Measurements from ENCODE around the gene PRRT3.

The PRRT3 gene

DNA sequence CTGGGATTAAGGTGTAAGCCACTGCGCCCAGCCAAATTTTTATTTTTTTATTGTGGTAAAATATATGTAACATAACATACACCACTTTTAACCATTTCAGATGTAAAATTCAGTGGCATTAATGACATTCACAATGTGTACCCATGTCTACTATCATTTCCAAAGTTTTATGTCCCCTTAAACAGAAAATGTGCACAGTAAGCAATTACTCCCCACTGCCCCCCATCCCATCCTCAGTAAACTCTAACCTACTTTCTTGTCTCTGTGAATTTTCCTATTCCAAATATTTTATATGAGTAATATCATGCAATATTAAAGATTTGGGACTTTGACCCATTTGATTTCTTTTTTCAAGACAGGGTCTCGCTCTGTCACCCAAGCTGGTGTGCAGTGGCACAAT is 14.6 kb upstream of the PRRT3 start:
- H3K4me3 ChIP-seq (ENCODE audit: extremely low read depth, insufficient read depth, low read length, poor library complexity, severe bottlenecking) = no peak overlapping the region
- no peak overlapping the region for H3K27ac ChIP-seq (ENCODE audit: low read depth, low read length, severe bottlenecking)
- 86 to 100% methylated on average over 1 of the region's 2 CpGs for WGBS, 2 experiments (ENCODE audit: insufficient coverage in 2 of 2)
- no peaks in the 10 kb centered on the region for H3K9me3 ChIP-seq (ENCODE audit: control insufficient read depth, low read length)
- no peaks in the 10 kb centered on the region for H3K4me1 ChIP-seq (ENCODE audit: control insufficient read depth, insufficient read depth, low read length, poor library complexity, severe bottlenecking)
- H3K36me3 ChIP-seq (ENCODE audit: control insufficient read depth, insufficient read depth, low read length) = peaks cover 55% of the 10 kb centered on the region

GRCh38 chr3:9965200-9965875 is 13.1 kb upstream of the PRRT3 start:
- 92 to 100% methylated on average over 1 to 4 of the region's 6 CpGs for WGBS, 2 experiments (ENCODE audit: insufficient coverage in 2 of 2)
- Histone ChIP-seq H3K4me1 (ENCODE audit: control insufficient read depth, insufficient read depth, low read length, poor library complexity, severe bottlenecking) (no peaks in the 10 kb centered on the region), H3K27ac (ENCODE audit: low read depth, low read length, severe bottlenecking) (no peak overlapping the region), H3K36me3 (ENCODE audit: control insufficient read depth, insufficient read depth, low read length) (peaks cover 42% of the 10 kb centered on the region), H3K9me3 (ENCODE audit: control insufficient read depth, low read length) (no peaks in the 10 kb centered on the region), H3K4me3 (ENCODE audit: extremely low read depth, insufficient read depth, low read length, poor library complexity, severe bottlenecking) (no peak overlapping the region)

GRCh38 chr3:9957214-9957613 is 5.0 kb upstream of the PRRT3 start:
- Histone ChIP-seq H3K36me3 (ENCODE audit: control insufficient read depth, insufficient read depth, low read length) (no peaks in the 10 kb centered on the region), H3K4me3 (ENCODE audit: extremely low read depth, insufficient read depth, low read length, poor library complexity, severe bottlenecking) (no peak overlapping the region), H3K27ac (ENCODE audit: low read depth, low read length, severe bottlenecking) (no peak overlapping the region), H3K9me3 (ENCODE audit: control insufficient read depth, low read length) (no peaks in the 10 kb centered on the region), H3K4me1 (ENCODE audit: control insufficient read depth, insufficient read depth, low read length, poor library complexity, severe bottlenecking) (peaks cover 10% of the 10 kb centered on the region)
- WGBS, 2 experiments (ENCODE audit: insufficient coverage in 2 of 2) = 44 to 51% methylated on average over 2 to 3 of the region's 5 CpGs

DNA sequence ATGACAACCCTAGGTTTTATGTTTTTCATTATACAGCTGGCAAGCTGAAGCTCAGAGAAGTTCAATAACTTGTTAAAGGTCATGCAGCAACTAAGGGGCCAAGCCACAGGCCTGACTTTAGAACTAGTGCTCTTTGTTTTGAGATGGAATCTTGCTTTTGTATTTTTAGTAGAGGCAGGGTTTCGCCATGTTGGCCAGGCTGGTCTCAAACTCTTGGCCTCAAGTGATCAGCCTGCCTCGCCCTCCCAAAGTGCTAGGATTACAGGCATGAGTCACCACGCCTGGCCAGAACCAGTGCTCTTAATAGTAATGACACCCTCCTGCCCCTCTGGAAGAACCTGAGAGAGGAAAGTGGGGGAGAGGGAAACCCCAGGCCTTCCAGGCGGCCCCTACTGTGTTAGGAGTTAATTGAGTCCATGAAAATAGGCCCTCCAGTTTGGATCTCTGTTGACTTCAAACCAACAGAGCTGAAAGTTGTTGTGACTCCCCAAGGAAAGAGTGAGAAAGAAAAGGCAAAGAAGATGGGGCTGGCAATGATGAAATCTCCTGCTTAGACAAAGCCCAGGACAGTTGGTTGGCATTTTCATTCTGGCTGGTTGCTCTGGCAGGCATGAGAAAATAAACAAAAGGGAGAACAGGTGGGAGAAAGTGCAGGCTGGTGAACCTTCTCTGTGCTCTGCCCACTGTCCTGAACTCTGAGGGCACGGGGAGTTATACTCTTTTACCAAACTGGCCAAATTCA is 3.6 kb upstream of the PRRT3 start:
- H3K4me3 ChIP-seq (ENCODE audit: extremely low read depth, insufficient read depth, low read length, poor library complexity, severe bottlenecking) = no peak overlapping the region
- H3K27ac ChIP-seq (ENCODE audit: low read depth, low read length, severe bottlenecking) = no peak overlapping the region
- no peaks in the 10 kb centered on the region for H3K36me3 ChIP-seq (ENCODE audit: control insufficient read depth, insufficient read depth, low read length)
- no peaks in the 10 kb centered on the region for H3K9me3 ChIP-seq (ENCODE audit: control insufficient read depth, low read length)
- WGBS, 2 experiments (ENCODE audit: insufficient coverage in 2 of 2) = 92 to 97% methylated on average over 4 to 5 of the region's 5 CpGs
- H3K4me1 ChIP-seq (ENCODE audit: control insufficient read depth, insufficient read depth, low read length, poor library complexity, severe bottlenecking) = peaks cover 14% of the 10 kb centered on the region

DNA sequence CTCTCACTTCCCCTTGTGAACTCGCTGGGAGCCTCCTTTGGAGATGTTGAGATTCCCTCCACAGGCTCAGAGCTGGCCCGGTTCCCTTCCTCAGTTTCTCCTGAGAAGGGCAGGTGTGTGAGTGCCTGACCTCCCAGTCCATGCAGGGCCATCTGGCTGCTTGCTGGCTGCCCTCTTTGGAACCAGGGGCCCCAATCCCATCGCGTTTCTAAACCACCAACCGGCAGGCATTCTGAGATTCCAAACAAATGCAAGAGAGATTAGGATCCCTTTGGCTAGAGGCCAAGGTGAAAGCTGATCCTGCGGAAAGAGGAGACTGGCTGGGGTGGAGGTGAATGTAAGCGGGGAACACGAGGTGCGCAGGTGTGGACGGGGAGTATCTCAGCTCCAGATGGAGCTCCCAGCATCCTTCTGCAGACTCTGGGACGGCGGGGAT is 2.9 kb upstream of the PRRT3 start:
- H3K27ac ChIP-seq (ENCODE audit: low read depth, low read length, severe bottlenecking) = no peak overlapping the region
- H3K36me3 ChIP-seq (ENCODE audit: control insufficient read depth, insufficient read depth, low read length) = no peaks in the 10 kb centered on the region
- WGBS, 2 experiments (ENCODE audit: insufficient coverage in 2 of 2) = 52% methylated on average over 9 of the region's 12 CpGs
- peaks cover 14% of the 10 kb centered on the region for H3K4me1 ChIP-seq (ENCODE audit: control insufficient read depth, insufficient read depth, low read length, poor library complexity, severe bottlenecking)
- no peak overlapping the region for H3K4me3 ChIP-seq (ENCODE audit: extremely low read depth, insufficient read depth, low read length, poor library complexity, severe bottlenecking)
- no peaks in the 10 kb centered on the region for H3K9me3 ChIP-seq (ENCODE audit: control insufficient read depth, low read length)

DNA sequence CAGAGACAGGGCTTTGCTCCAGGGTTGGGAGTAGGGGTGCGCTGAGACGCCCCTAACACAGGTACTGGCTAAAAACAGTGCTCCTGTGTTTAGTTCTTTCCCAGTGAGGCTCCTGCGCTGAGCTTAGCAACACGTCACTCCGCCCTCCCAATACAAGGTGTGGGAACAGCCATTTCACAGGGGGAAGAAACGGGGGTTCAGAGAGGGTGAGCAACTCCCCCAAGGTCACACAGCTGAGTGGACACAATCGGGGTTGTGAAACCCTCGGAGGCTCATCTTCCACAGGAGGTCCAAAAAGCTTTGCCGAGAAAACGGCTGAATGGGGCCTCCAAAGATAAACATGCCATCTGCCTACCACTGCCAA is 628 bp downstream of the PRRT3 start:
- Histone ChIP-seq H3K9me3 (ENCODE audit: control insufficient read depth, low read length) (no peaks in the 10 kb centered on the region), H3K36me3 (ENCODE audit: control insufficient read depth, insufficient read depth, low read length) (no peaks in the 10 kb centered on the region), H3K4me1 (ENCODE audit: control insufficient read depth, insufficient read depth, low read length, poor library complexity, severe bottlenecking) (peaks cover 14% of the 10 kb centered on the region), H3K27ac (ENCODE audit: low read depth, low read length, severe bottlenecking) (no peak overlapping the region), H3K4me3 (ENCODE audit: extremely low read depth, insufficient read depth, low read length, poor library complexity, severe bottlenecking) (peak overlapping the region; percentile 54)
- WGBS, 2 experiments (ENCODE audit: insufficient coverage in 2 of 2) = 32 to 52% methylated on average over 7 to 9 of the region's 10 CpGs

DNA sequence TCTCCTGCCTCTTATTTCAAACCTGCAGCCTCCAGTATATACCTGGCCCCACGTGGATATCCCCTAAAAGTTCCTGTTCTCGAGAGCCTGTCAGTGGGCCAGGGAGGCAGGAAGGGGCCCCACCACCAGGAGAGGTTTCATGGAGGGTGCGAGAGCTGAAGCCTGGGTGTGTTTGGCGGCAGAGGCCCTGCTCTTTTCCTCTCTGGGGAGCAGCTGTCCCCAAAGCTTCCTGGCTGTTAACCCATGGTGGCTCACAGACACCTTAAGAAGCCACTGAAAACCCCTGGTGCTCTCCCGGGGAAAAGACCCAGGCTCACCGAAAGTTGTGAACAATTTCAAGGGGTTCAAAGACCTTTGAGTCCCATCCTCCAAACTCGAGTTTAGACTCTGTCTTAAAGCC is 1.1 kb downstream of the PRRT3 start:
- Histone ChIP-seq H3K27ac (ENCODE audit: low read depth, low read length, severe bottlenecking) (no peak overlapping the region), H3K9me3 (ENCODE audit: control insufficient read depth, low read length) (no peaks in the 10 kb centered on the region), H3K4me1 (ENCODE audit: control insufficient read depth, insufficient read depth, low read length, poor library complexity, severe bottlenecking) (peaks cover 14% of the 10 kb centered on the region), H3K4me3 (ENCODE audit: extremely low read depth, insufficient read depth, low read length, poor library complexity, severe bottlenecking) (no peak overlapping the region), H3K36me3 (ENCODE audit: control insufficient read depth, insufficient read depth, low read length) (no peaks in the 10 kb centered on the region)
- WGBS, 2 experiments (ENCODE audit: insufficient coverage in 2 of 2) = 72 to 73% methylated on average over 6 to 7 of the region's 7 CpGs

- peaks cover 4% of the 10 kb centered on the region for H3K4me1 ChIP-seq (ENCODE audit: control insufficient read depth, insufficient read depth, low read length, poor library complexity, severe bottlenecking)
- no peak overlapping the region for H3K4me3 ChIP-seq (ENCODE audit: extremely low read depth, insufficient read depth, low read length, poor library complexity, severe bottlenecking)
- WGBS, 2 experiments (ENCODE audit: insufficient coverage in 2 of 2) = 89 to 94% methylated on average over 9 of the region's 9 CpGs
- no peak overlapping the region for H3K27ac ChIP-seq (ENCODE audit: low read depth, low read length, severe bottlenecking)
- H3K9me3 ChIP-seq (ENCODE audit: control insufficient read depth, low read length) = no peaks in the 10 kb centered on the region
- H3K36me3 ChIP-seq (ENCODE audit: control insufficient read depth, insufficient read depth, low read length) = no peaks in the 10 kb centered on the region
These were observed 2.6 kb downstream of the PRRT3 start for GRCh38 chr3:9949626-9950025.

DNA sequence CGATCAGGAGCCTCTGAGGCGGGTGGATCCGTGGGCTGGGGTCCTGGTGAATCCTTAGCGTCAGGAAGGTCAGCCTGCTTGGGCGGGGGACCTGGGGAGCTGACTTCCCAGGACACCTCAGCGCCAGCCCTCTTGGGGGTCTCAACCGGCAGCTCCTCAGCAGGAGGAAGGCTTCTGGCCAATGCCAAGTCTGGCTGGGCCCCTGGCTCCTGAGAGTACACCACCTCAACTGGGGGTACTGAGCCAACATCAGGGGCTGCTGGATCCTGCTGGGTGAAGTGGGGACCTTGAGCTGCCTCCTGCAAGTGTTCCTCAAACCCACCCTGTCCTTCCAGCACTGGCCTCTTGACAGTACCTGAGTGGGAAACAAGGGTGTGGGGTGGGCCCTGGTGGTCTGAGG is 3.1 kb downstream of the PRRT3 start:
- 94 to 100% methylated on average over 2 to 7 of the region's 7 CpGs for WGBS, 2 experiments (ENCODE audit: insufficient coverage in 2 of 2)
- Histone ChIP-seq H3K36me3 (ENCODE audit: control insufficient read depth, insufficient read depth, low read length) (peaks cover 2% of the 10 kb centered on the region), H3K9me3 (ENCODE audit: control insufficient read depth, low read length) (no peaks in the 10 kb centered on the region), H3K4me1 (ENCODE audit: control insufficient read depth, insufficient read depth, low read length, poor library complexity, severe bottlenecking) (peaks cover 4% of the 10 kb centered on the region), H3K4me3 (ENCODE audit: extremely low read depth, insufficient read depth, low read length, poor library complexity, severe bottlenecking) (no peak overlapping the region), H3K27ac (ENCODE audit: low read depth, low read length, severe bottlenecking) (no peak overlapping the region)

DNA sequence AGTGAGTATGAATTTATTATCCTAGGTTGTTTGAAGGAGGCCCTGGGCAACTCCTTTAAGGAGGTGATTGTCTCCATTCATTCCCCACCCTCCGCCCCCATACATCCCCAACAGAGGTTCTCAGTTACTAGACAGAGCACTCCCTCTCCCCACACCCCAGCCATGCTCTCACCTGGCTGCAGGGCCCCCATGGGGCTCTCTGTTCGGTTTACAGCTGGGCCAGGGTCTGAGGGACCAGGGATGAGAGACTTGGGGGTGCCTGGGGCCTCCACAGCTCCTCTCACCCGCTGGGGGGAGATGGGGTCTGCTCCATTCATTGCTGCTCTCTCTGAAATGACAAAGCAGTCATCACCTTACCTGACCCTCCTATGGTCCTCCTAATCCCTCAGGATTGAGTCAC is 3.6 kb downstream of the PRRT3 start:
- WGBS, 2 experiments (ENCODE audit: insufficient coverage in 2 of 2) = no CpG with 5 or more reads among the region's 3 CpGs
- H3K4me3 ChIP-seq (ENCODE audit: extremely low read depth, insufficient read depth, low read length, poor library complexity, severe bottlenecking) = no peak overlapping the region
- peaks cover 4% of the 10 kb centered on the region for H3K4me1 ChIP-seq (ENCODE audit: control insufficient read depth, insufficient read depth, low read length, poor library complexity, severe bottlenecking)
- H3K27ac ChIP-seq (ENCODE audit: low read depth, low read length, severe bottlenecking) = no peak overlapping the region
- no peaks in the 10 kb centered on the region for H3K9me3 ChIP-seq (ENCODE audit: control insufficient read depth, low read length)
- peaks cover 2% of the 10 kb centered on the region for H3K36me3 ChIP-seq (ENCODE audit: control insufficient read depth, insufficient read depth, low read length)

Data from mesodermal cell (in vitro differentiated cells).